ENCODE measurements around the gene SORCS3. TPM values are rescaled to one million over a fixed set of nuclear protein-coding genes. Genes with fewer than 3 reads are reported as not detected.

SORCS3 gene
- total and polyA plus RNA-seq, 2 of the 4 experiments (the other 2 are of a cell fraction) = not detected

GRCh38 chr10:104690101-104690500 lies 49.0 kb downstream of the SORCS3 start:
- ChIA-PET POLR2A (ENCODE audit: unreplicated experiment) (no interaction called here), CTCF (no interaction called here)
- Histone ChIP-seq H2AK9ac (replicated peaks; ENCODE audit: low read depth, low read length, poor library complexity) (no peak overlapping the region), H3K36me3 (ENCODE audit: control insufficient read depth, insufficient read depth, low read length) (no peaks in the 10 kb centered on the region), H3K18ac (ENCODE audit: low read depth, low read length) (no peak overlapping the region), H3K23ac (ENCODE audit: low read depth, low read length) (no peak overlapping the region), H3K56ac (ENCODE audit: extremely low read depth, insufficient read depth, low read length) (no peak overlapping the region), H3K4me3 (ENCODE audit: insufficient read depth, low read depth, low read length) (no peak overlapping the region), H3K4me2 (ENCODE audit: low read depth, low read length) (no peak overlapping the region), H4K91ac (ENCODE audit: insufficient read depth, low read depth, low read length) (no peak overlapping the region), H4K5ac (ENCODE audit: low read depth, low read length) (no peak overlapping the region), H2BK5ac (ENCODE audit: low read depth, low read length, poor library complexity, severe bottlenecking) (no peak overlapping the region), H3K14ac (replicated peaks; ENCODE audit: low read depth, low read length) (no peak overlapping the region), H2AK5ac (ENCODE audit: low read depth, low read length) (no peak overlapping the region), H3K27me3 (ENCODE audit: control insufficient read depth, insufficient read depth, low read length) (no peaks in the 10 kb centered on the region), H3K27ac (ENCODE audit: insufficient read depth, low read length) (no peak overlapping the region), H3K9me3 (ENCODE audit: control insufficient read depth, insufficient read depth, low read length) (no peaks in the 10 kb centered on the region; the same call in 1 of the 2 replicates), H2BK15ac (ENCODE audit: low read depth, low read length) (no peak overlapping the region), H3K4me1 (ENCODE audit: control insufficient read depth, insufficient read depth, low read length) (no peaks in the 10 kb centered on the region), H2BK120ac (ENCODE audit: low read depth, low read length) (no peak overlapping the region), H2BK20ac (ENCODE audit: low read depth, low read length) (no peak overlapping the region), H3K9me1 (ENCODE audit: insufficient read depth, low read length) (no peaks in the 10 kb centered on the region), H4K20me1 (ENCODE audit: insufficient read depth, low read length) (no peaks in the 10 kb centered on the region), H3K4ac (ENCODE audit: low read depth, low read length) (no peak overlapping the region), H2AFZ (replicated peaks; ENCODE audit: low read length, poor library complexity) (no peak overlapping the region), H3K79me1 (ENCODE audit: low read depth in 1 of 2, low read length in 2 of 2) (no peaks in the 10 kb centered on the region), H4K8ac (ENCODE audit: low read depth in 2 of 2, low read length in 2 of 2) (no peak overlapping the region), H3K9ac (ENCODE audit: low read depth, low read length) (no peak overlapping the region)
- DNase-seq = no peak
- intact Hi-C loops (cut with micrococcal nuclease) (no loop called here), in situ Hi-C loops (cut with MboI; ENCODE audit: low sequenced_read_pairs) (no loop called here), dilution Hi-C loops (cut with HindIII; ENCODE audit: low sequenced_read_pairs, unreplicated experiment) (no loop called here)
- BruUV-seq (replicated peaks) = no TSS peak
- no CpG with 5 or more reads among the region's 3 CpGs for WGBS, 2 experiments (ENCODE audit: extremely low coverage in 2 of 2, insufficient read length in 1 of 2)
- ATAC-seq (ENCODE audit: low read depth) = no peak
- TF ChIP-seq BHLHE40 (IDR thresholded peaks at IDR 0.05; ENCODE audit: low read depth, low read length) (no peak), NFE2L2 (IDR thresholded peaks at IDR 0.05; ENCODE audit: low read depth, low read length) (no peak), MAFK (IDR thresholded peaks at IDR 0.05; ENCODE audit: low read depth, low read length) (no peak), FOS (IDR thresholded peaks at IDR 0.05; ENCODE audit: low read depth, low read length) (no peak), RFX5 (IDR thresholded peaks at IDR 0.05; ENCODE audit: low read depth, low read length) (no peak), SMC3 (IDR thresholded peaks at IDR 0.05; ENCODE audit: low read depth, low read length) (no peak)

Data from IMR-90 (cell line).